AG04449 (cell line): Measurements from ENCODE around the gene ACOX2.
"Not testable (repeated sequence)": the region's sequence is repeated elsewhere in the genome, so short reads cannot be mapped to it uniquely, and the experiment has no call there.

ENCODE experiments used
- CTCF ChIA-PET: fragments of 350-600 bp; formaldehyde crosslinking; extraction: SDS; loops from one replicate; lab custom pipeline; 2021; ENCODE audit warnings: antibody characterized with exemption; lab: Yijun Ruan, JAX
- POLR2A ChIA-PET: fragments of 400-600, 350-600 bp; formaldehyde crosslinking; extraction: SDS; loops from one replicate; lab custom pipeline; 2020; ENCODE audit warnings: antibody characterized with exemption, inconsistent platforms; lab: Yijun Ruan, JAX
- DNase-seq: peaks from one replicate; pipeline ENCODE4 v3.0.0-alpha.2; 2010; ENCODE audit warnings: low read depth, low spot score
- H3K4me3 ChIP-seq: 2 replicates; pipeline ENCODE4 v1.5.1; 2011; ENCODE audit warnings: low read depth, mild to moderate bottlenecking, control low read depth, low read length
- CTCF ChIP-seq: IDR thresholded peaks from one replicate; pipeline ENCODE4 v1.5.1; 2011; ENCODE audit warnings: mild to moderate bottlenecking, moderate library complexity, low read length, control low read depth, inconsistent platforms; ENCODE audit not compliant: insufficient read depth; ENCODE audit errors: missing control alignments

ACOX2 gene

GRCh38 chr3:58529516-58530353 lies 7.3 kb downstream of the ACOX2 start:
- POLR2A ChIA-PET = no interaction called here
- CTCF ChIA-PET = interaction anchor here (1.0 to 11.0 kb wide), 10 partner anchors 9 to 275 kb away, joined by 3 to 105 read pairs (median 14); partner anchors contain the start of genes ACOX2, HTD2, KCTD6 and RPP14
- no peak overlapping the region for H3K4me3 ChIP-seq
- TF ChIP-seq CTCF = peak; percentile 28
- no peak for DNase-seq

- no peak overlapping the region for H3K4me3 ChIP-seq
- ChIA-PET CTCF (interaction anchor here (1.1 to 11.0 kb wide), 7 partner anchors 10 to 221 kb away, joined by 3 to 105 read pairs (median 19); partner anchors contain the start of genes ACOX2, HTD2, KCTD6 and RPP14), POLR2A (no interaction called here)
- DNase-seq = no peak
- no peak for TF ChIP-seq CTCF
Measured at GRCh38 chr3:58528629-58529028, 8.4 kb downstream of the ACOX2 start.

GRCh38 chr3:58527440-58527839 lies 9.6 kb downstream of the ACOX2 start:
- DNase-seq, H3K4me3 ChIP-seq, POLR2A ChIA-PET: not testable (repeated sequence)
- CTCF ChIA-PET = interaction anchor here (0.7 to 11.0 kb wide), 8 partner anchors 8 to 221 kb away, joined by 3 to 105 read pairs (median 15); partner anchors contain the start of genes ACOX2, HTD2, KCTD6 and RPP14

GRCh38 chr3:58526515-58526957 lies 10.5 kb downstream of the ACOX2 start:
- TF ChIP-seq CTCF = no peak
- POLR2A ChIA-PET = no interaction called here
- H3K4me3 ChIP-seq = no peak overlapping the region
- DNase-seq = peak; percentile 64
- CTCF ChIA-PET = interaction anchor here (0.6 to 15.5 kb wide), 11 partner anchors 5 to 220 kb away, joined by 3 to 105 read pairs (median 4); partner anchors contain the start of genes ACOX2, HTD2, KCTD6 and RPP14

- POLR2A ChIA-PET = no interaction called here
Measured at GRCh38 chr3:58524326-58524888, 12.6 kb downstream of the ACOX2 start.

More at GRCh38 chr3:58524326-58524888, 12.6 kb downstream of the ACOX2 start:
- CTCF ChIA-PET = interaction anchor here (1.1 to 15.5 kb wide), 7 partner anchors 8 to 218 kb away, joined by 3 to 105 read pairs (median 4); partner anchors contain the start of genes HTD2, KCTD6 and RPP14
- no peak overlapping the region for H3K4me3 ChIP-seq
- DNase-seq = no peak
- no peak for TF ChIP-seq CTCF
